Measurements from ENCODE around the gene SWI5.
A peak's percentile ranks its signal among the peaks of the same experiment; 100 is the strongest.

The SWI5 gene

DNA sequence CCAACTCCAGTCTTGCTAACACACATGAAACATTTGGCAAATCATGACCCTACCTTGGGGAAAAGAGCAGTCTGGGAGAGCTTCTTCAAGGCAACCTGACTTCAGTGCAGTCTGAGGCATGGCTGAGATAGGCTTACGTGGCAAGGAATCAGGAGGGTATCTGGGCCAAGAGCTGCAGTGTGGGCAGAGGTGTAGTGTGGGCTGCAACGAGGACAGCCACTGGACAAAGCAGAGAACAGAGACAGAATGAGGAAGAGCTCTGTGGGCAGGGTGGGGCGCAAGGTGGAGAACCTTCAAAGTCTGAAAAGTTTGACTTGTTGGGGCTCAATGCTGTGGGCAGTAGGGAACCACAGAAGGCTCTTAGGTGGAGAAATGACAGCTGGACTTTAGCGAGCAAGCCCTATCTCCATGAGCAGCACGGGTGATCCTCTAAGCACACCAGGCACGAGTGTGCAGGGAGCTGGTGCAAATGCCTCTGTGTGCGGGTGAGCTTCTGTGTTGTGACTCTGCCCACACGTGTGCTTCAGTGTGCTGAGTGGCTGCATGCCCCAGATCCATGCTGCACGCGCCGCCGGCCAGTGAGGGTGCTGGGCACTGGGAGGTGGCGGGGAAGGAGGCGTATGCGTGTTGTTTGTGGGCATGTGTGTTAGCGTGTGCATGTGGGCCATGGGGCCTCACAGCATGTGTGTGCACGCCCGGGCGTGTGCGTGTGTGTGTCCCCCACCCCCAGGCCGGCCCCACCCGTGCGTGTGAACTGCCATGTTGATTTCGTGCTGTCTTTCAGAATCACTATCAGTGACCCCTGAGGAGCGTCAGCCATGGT is 23.5 kb upstream of the SWI5 start:
- no peak for DNase-seq

- no peak for DNase-seq
These were observed 22.7 kb upstream of the SWI5 start for GRCh38 chr9:128253140-128253990.

GRCh38 chr9:128253991-128254346 is 22.1 kb upstream of the SWI5 start:
- DNase-seq: no peak

DNA sequence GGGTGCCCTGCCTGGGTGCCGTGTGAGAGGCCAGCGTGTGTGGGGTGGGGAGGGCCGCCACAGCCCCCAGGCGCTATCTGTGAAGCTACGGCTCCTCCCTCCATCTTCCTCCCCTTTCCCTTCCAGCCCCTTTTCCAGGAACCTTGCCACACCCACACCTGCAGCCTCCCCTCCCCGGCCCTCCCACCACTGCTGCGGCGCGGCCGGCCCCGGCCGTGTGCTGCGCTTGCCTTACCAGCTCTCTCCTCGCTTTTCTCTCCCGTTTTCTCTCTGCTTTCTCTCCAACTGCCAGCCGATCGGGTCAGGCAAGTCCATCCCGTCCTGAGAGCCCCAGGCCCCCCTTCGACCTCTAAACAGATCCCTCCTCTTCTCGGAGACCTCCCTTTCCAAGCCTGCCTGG is 21.7 kb upstream of the SWI5 start:
- DNase-seq: no peak

DNA sequence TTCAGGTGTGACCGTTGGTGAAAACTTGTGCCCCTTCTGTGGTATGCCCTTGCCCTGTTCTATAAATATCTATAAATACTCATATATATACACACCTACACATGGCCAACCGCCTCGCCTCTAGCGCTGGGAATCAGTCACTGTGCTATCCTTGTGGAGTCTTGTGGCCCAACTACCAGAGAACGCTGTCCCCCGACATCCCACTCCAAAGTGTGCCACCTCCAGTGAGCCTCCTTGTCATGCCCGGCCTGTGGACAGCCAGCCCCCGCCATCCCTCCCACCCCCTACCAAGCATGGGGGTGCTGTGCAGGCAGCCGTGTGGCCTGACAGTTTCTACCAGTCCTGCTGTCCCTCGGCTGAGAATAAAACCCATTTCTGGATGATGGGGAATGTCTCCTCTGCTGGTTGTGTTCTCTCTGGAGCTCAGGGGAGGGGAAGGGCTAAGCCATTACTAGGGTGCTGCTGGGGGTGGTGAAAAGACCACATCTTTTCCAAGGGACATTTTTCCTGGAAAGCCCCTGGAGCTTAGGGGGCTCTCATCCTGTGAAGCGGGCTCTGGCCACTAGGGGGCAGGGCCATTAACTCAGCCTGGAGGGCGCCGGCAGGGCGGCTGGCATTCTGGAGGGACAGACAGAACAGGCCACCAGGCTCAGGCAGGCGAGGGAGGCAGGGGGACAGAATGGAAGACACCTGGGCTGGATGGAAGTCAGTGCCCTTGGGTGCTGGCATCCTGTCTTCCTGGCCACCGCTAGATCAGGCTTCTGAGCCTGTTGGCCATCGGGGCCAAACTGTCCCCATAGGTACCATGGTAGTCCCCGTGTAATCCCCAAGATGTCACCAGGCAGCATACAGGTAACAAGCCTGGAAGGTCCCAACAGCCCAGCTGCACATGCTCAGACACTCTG is 21.0 kb upstream of the SWI5 start:
- DNase-seq: peak; percentile 20 to 26

DNA sequence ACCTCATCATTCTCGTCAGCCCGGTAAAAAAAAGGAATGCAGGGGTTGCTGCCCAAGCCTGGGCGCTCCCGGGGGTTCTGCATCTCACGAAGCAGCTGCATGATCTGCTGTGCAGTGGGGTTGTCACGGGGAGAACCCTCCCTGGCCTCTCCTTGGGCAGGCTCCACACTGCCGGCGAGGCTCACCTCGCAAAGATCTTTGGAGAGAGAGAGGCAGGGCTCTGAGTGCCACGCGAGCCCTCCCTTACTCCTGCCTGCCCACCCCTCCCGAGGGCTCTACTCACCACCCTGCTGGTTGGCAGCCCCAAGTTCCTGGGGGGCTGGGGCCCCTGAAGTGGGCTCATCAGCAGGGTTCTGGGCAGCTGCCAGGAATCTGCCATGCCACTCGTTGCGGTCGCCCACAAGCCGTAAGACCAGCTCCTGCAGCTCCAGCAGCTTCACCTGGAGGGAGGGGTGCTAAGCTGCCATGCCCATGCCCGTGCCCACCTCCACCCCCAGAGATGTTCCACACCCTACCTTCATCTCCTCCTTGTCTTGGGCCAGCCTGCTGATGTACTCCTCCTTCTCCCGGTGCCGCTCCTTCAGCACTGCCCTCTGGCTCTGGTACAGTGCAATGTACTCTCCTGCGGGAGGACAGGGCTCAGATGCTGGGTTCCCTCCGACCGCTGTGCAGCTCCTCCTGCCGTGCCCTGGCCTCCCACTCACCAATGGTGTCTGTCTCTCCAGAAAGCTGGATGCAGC is 18.8 kb upstream of the SWI5 start:
- no peak for DNase-seq

- no peak for DNase-seq
These were observed 18.2 kb upstream of the SWI5 start for GRCh38 chr9:128257907-128258306.

DNA sequence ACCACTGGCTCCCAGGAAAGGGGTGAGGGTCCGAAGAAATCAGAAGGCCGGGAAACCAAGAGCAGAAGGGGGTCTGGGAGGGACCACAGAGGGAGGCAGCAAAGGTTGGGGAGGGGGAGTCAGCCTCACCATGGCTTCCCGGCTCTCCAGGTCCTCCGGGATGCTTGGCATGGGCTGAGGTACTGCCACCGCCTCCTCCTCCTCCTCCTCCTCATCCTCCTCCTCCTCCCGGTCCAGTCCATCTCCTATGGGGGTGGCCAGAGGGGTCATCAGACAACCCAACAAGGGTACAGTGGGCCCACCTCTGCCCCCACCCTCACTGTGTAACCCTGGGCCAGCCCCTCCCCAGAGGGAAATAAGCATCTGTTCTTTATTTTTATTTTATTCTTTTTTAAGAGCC is 17.8 kb upstream of the SWI5 start:
- DNase-seq: no peak

GRCh38 chr9:128259156-128259555 is 16.9 kb upstream of the SWI5 start:
- no peak for DNase-seq

- DNase-seq: no peak
These were observed 15.7 kb upstream of the SWI5 start for GRCh38 chr9:128260340-128260739.

DNA sequence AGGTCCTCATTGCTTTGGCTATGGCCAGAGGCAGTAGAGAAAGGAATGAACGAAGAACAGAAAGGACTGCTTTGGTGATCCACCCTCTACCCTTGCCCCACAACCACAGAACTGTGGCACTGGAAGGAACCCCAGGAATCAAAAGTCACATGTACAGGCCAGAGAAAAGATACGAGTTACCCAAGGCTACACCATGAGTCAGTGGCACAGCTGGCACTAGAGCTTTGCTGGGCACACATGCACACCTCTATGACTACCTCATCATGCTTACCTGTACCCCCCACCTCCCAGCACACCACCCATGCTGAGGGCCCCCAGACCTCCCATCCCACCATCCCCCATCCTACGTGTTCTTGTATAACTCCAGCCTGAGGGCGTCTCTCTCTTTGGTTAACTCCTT is 13.4 kb upstream of the SWI5 start:
- DNase-seq: no peak

DNA sequence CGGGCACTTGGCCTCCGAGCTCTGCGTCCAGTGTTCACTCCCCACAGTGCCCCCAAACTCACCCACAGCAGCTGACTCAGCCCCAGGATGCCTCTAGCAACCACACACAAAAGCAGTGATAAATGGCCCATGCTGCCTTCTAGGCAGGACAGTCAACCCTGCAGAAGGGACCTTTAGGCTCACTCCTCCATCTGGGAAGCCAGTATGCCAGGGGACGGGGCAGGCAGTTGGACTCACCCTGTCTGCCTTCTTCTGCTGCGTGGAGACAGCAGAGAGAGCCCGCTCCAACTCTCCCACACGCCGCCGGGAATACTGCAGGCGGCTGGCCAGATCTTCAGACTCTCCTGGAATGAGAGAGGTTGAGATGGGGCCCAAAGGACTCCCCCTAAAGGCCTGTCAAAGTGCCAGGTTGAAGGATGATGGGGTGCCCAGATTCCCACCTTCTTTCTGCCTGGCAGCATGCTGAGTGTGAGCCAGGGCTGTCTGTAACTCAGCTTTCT is 10.7 kb upstream of the SWI5 start:
- DNase-seq: no peak

DNA sequence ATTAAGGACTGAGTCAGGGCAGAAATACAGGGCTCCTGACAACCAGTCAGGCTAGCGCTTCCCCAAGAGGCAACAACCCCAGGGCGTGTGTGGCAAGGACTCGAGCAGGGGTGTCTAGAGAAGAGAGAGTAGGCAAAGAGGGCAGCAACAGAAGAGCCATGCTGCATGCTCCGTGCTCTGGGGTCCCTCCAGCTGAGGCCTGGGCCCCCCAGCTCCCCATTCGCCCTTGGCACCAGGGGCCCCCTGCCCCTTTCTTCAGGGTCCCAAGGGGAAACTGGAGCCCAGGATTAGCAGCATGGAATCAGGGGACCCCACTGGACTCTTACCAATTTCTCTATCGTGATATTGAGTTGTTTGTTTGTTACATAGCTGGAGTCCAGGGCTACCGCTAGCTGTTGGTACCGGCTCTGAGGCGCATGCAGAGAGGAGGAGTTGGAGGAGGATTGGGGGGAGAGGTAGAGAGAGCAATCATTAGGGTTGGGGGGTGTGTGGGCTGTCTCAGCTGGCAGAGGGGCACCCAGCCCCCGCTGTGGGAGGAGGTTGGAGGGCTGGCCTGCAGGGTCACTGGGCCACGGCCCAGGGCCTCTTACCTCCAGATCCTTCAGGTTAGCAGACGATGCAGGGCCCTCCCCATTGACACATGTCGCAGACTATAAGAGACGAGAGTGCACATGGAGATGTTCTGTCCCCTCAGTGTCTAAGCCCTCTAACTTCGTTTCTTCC is 9.0 kb upstream of the SWI5 start:
- DNase-seq: no peak

DNA sequence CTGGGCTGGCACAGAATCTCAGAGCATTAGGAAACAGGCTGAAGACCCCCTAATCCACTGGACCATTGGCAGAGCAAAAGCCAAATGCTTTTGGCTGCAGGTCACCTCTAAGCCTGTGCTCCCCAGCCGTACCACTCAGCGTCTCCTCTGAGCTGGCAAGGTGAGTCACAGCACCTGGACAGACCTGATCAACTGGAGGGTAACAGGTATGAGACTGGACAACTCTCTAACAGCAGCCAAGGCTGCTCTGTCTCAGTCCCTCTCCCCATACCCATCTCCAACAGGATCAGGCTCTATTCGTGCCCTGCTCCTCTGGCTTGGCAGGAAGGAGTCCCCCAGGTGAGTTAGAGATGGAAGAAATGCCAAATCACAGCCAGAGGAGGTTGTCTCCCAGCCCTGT is 5.0 kb upstream of the SWI5 start:
- DNase-seq: no peak

- DNase-seq: no peak
These were observed 4.6 kb upstream of the SWI5 start for GRCh38 chr9:128271512-128271911.

- no peak for DNase-seq
These were observed 1.8 kb upstream of the SWI5 start for GRCh38 chr9:128274245-128274644.

- DNase-seq: no peak
These were observed 673 bp upstream of the SWI5 start, which contains the start of gene GOLGA2 for GRCh38 chr9:128275198-128276007. Gene GOLGA2, minus strand, starts transcription at chr9:128276007. Its CDS starts 31 bp downstream, at chr9:128275976.

DNA sequence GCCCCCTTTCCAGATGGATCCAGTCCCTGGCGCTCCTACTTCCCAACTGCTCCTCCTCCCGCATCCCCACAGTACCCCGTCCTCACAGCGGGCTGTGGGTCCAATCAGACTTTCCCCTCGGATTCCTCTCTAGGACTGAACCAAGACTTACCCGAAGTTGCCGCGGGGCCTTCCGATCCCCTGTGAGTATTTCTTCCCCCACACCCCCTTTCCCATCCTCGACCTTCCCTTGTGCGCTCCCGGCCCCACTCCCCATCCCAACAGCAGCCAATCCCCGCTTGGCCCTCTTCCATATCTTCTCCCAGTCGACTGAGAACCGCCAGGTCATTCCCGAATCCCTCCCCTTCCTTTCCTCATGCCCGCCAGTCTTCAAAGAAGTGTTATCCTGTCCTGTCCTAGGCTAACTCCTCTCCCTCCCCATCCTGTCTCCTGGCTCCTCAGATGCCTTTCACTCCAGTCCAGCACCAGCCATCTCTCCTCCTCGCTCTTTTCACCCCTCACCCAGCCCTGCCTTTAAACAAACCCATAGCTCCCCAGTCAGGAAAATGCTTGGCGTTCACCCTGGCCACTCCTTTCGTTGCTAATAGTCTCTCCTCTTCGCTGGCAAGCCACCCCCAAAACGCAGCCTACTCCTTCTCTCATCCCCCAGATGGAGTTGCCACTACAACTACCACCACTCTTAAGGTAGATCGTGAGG is 646 bp downstream of the SWI5 start:
- no peak for DNase-seq

All from hippocampal formation (tissue), 2 donors.